ENCODE measurements around the gene GHR. TPM values are rescaled to one million over a fixed set of nuclear protein-coding genes. Genes with fewer than 3 reads are reported as not detected.

The GHR gene
- total and polyA plus RNA-seq, 2 donors (not counting 3 experiments of a cell fraction or from before 2014, with no cell fraction given) = 0.27 to 0.28 TPM

DNA sequence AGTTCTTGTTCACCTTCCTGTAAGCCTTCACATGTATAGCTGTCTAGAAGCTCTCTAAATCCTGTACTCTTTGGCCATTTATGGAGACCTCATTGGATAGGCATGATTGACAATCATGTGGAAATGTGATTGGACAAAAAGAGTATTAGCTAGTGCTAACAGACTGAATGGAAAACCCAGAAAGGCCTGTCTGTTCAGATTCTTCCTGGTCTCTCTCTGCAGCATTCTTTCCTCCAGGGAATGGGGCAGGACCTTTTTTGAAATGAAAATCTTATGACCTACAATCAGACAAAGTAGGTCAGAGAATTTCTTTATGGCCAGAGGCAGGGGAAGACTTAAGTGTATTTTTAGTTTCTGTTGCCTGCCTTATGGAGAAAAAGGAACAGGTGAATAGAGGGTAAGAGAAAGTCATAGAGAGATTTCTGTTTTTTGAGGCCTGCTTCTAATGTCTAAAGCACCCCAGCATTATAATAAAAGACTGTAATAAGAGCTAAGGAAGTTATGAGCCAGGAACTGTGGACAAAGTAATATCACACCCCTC lies 181.0 kb downstream of the GHR start:
- dilution Hi-C loops (cut with MboI; ENCODE audit: extremely low pct_ligation_motif_present, low sequenced_read_pairs) = no loop called here
- no TSS peak for BruUV-seq (replicated peaks)
- Histone ChIP-seq H3K9ac (replicated peaks; ENCODE audit: extremely low read depth, insufficient read depth, low read length) (no peak overlapping the region), H2AFZ (ENCODE audit: low read depth, low read length) (no peak overlapping the region), H3K9me3 (replicated peaks; ENCODE audit: control insufficient read depth, insufficient read depth, low read length) (no peaks in the 10 kb centered on the region), H4K20me1 (replicated peaks; ENCODE audit: control insufficient read depth, extremely low read depth, insufficient read depth, low read length) (no peaks in the 10 kb centered on the region), H3K79me2 (ENCODE audit: control insufficient read depth, insufficient read depth, low read length) (no peaks in the 10 kb centered on the region), H3K9me1 (replicated peaks; ENCODE audit: control insufficient read depth, extremely low read depth, insufficient read depth, low read length) (no peaks in the 10 kb centered on the region), H3K36me3 (ENCODE audit: control insufficient read depth in 2 of 2, extremely low read depth in 1 of 2, insufficient read depth in 2 of 2, low read length in 2 of 2) (no peaks in the 10 kb centered on the region), H3K4me1 (ENCODE audit: control insufficient read depth, extremely low read depth, insufficient read depth, low read length) (no peaks in the 10 kb centered on the region), H3K27me3 (ENCODE audit: control insufficient read depth in 2 of 2, insufficient read depth in 2 of 2, low read length in 2 of 2) (no peaks in the 10 kb centered on the region), H3K4me3 (replicated peaks in 1 of 3; ENCODE audit: insufficient read depth in 1 of 3, low read depth in 1 of 3, low read length in 3 of 3) (no peak overlapping the region), H3K4me2 (ENCODE audit: insufficient read depth, low read length) (no peak overlapping the region), H3K27ac (ENCODE audit: insufficient read depth, low read depth, low read length) (no peak overlapping the region)
- DNase-seq (ENCODE audit: low read depth, low spot score) (no peak), FAIRE-seq (no peak)
- ChIA-PET POLR2A (no interaction called here), CTCF (interaction anchor here (1.0 kb wide), 1 partner anchor 21 kb away, joined by 3 read pairs; no protein-coding TSS in a partner anchor)
- TF ChIP-seq, protein P1, sequence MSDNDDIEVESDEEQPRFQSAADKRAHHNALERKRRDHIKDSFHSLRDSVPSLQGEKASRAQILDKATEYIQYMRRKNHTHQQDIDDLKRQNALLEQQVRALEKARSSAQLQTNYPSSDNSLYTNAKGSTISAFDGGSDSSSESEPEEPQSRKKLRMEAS (IDR thresholded peaks at IDR 0.05; ENCODE audit: insufficient read depth, insufficient read length) = no peak
- TF ChIP-seq, protein P2, sequence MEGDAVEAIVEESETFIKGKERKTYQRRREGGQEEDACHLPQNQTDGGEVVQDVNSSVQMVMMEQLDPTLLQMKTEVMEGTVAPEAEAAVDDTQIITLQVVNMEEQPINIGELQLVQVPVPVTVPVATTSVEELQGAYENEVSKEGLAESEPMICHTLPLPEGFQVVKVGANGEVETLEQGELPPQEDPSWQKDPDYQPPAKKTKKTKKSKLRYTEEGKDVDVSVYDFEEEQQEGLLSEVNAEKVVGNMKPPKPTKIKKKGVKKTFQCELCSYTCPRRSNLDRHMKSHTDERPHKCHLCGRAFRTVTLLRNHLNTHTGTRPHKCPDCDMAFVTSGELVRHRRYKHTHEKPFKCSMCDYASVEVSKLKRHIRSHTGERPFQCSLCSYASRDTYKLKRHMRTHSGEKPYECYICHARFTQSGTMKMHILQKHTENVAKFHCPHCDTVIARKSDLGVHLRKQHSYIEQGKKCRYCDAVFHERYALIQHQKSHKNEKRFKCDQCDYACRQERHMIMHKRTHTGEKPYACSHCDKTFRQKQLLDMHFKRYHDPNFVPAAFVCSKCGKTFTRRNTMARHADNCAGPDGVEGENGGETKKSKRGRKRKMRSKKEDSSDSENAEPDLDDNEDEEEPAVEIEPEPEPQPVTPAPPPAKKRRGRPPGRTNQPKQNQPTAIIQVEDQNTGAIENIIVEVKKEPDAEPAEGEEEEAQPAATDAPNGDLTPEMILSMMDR (IDR thresholded peaks at IDR 0.05; ENCODE audit: extremely low read depth in 1 of 2, insufficient read depth in 1 of 2, low read depth in 1 of 2, low read length in 2 of 2) = no peak
- TF ChIP-seq JUN (IDR thresholded peaks at IDR 0.05; ENCODE audit: borderline replicate concordance, insufficient read depth, insufficient read length, low read depth) = no peak
- no peak for TF ChIP-seq POLR2AphosphoS5 (IDR thresholded peaks at IDR 0.05; ENCODE audit: insufficient read depth, low read depth, low read length)
- no peak for TF ChIP-seq EZH2 (IDR thresholded peaks at IDR 0.05; ENCODE audit: borderline replicate concordance, low read depth, low read length, severe bottlenecking)
- no peak for TF ChIP-seq POLR2A (IDR thresholded peaks at IDR 0.05; ENCODE audit: low read depth, low read length)
- TF ChIP-seq GATA2 (IDR thresholded peaks at IDR 0.05; ENCODE audit: insufficient read depth, insufficient read length, low read depth, low read length) = no peak
- TF ChIP-seq MYC (IDR thresholded peaks at IDR 0.05; ENCODE audit: low read depth, low read length) = no peak
- TF ChIP-seq FOS (IDR thresholded peaks at IDR 0.05; ENCODE audit: borderline replicate concordance, insufficient read depth, low read length) = no peak
- intact Hi-C loops (cut with micrococcal nuclease) = no loop called here
